ENCODE measurements around the gene FBXW7. TPM values are rescaled to one million over a fixed set of nuclear protein-coding genes. Genes with fewer than 3 reads are reported as not detected.

The FBXW7 gene
- total and polyA plus RNA-seq, 2 of the 13 experiments (the other 11 are each of a cell fraction or from before 2014, with no cell fraction given) = 5.0 to 40.9 TPM

GRCh38 chr4:152540293-152540674, 4.4 kb upstream of the FBXW7 start:
- in situ Hi-C loops (cut with HindIII; ENCODE audit: extremely low pct_ligation_motif_present, low pct_unique_long_range_greater_than_20kb) = no loop called here
- ATAC-seq = peak; percentile 20

More at GRCh38 chr4:152540293-152540674, 4.4 kb upstream of the FBXW7 start:
- Histone ChIP-seq H3K4me3 (replicated peaks in 1 of 3; ENCODE audit: insufficient read depth in 1 of 3, low read depth in 2 of 3, low read length in 3 of 3) (no peak overlapping the region), H3K9ac (ENCODE audit: insufficient read depth, low read depth, low read length) (no peak overlapping the region), H3K27ac (ENCODE audit: extremely low read length, insufficient read depth, low read length) (no peak overlapping the region), H3K36me3 (replicated peaks in 1 of 2; ENCODE audit: control insufficient read depth in 1 of 2, insufficient read depth in 2 of 2, low read length in 2 of 2) (no peaks in the 10 kb centered on the region), H3K4me2 (ENCODE audit: low read depth, low read length) (no peak overlapping the region), H4K20me1 (ENCODE audit: insufficient read depth, low read length) (no peaks in the 10 kb centered on the region), H3K27me3 (ENCODE audit: control insufficient read depth in 1 of 2, insufficient read depth in 2 of 2, low read length in 2 of 2) (no peaks in the 10 kb centered on the region; a peak in 1 of 5 replicates), H2AFZ (ENCODE audit: low read length) (no peak overlapping the region), H3K79me2 (ENCODE audit: insufficient read depth, low read length) (peaks cover 20% of the 10 kb centered on the region), H3K4me1 (ENCODE audit: insufficient read depth, low read length) (peaks cover 17% of the 10 kb centered on the region), H3K9me3 (ENCODE audit: low read length) (no peaks in the 10 kb centered on the region)
- POLR2A ChIA-PET = no interaction called here
- BruUV-seq (replicated peaks) = no TSS peak
- intact Hi-C loops (cut with micrococcal nuclease; ENCODE audit: unreplicated experiment) = no loop called here
- FAIRE-seq (no peak), DNase-seq (ENCODE audit: low spot score) (peak; percentile 23)
- WGBS (ENCODE audit: low lambda C conversion rate) = 86% methylated on average over 1 of the region's 4 CpGs
- CTCF ChIA-PET (ENCODE audit: low intra/inter-chr PET ratio, low total read pairs) = no interaction called here
- TF ChIP-seq PHB2 (IDR thresholded peaks at IDR 0.05; ENCODE audit: partially characterized antibody) (no peak), ZNF614 (CRISPR knock-in tag; IDR thresholded peaks at IDR 0.05; ENCODE audit: borderline replicate concordance) (no peak), NFYC (CRISPR knock-in tag; IDR thresholded peaks at IDR 0.05) (peak; percentile 30; the same call in 1 of the 2 replicates), ZSCAN12 (CRISPR knock-in tag; IDR thresholded peaks at IDR 0.05) (no peak), NFYB (CRISPR knock-in tag; IDR thresholded peaks at IDR 0.05) (0 out of 2 replicates have a peak, but pooled peaks have one; percentile 20), ZNF276 (CRISPR knock-in tag; IDR thresholded peaks at IDR 0.05; ENCODE audit: low read depth) (no peak), ATF7 (IDR thresholded peaks at IDR 0.05) (no peak), ATF7 (CRISPR knock-in tag; IDR thresholded peaks at IDR 0.05) (no peak), ARNT (IDR thresholded peaks at IDR 0.05) (no peak), ZNF691 (CRISPR knock-in tag; IDR thresholded peaks at IDR 0.05; ENCODE audit: borderline replicate concordance, low read depth) (0 out of 2 replicates have a peak, but pooled peaks have one; percentile 22), ZNF740 (CRISPR knock-in tag; IDR thresholded peaks at IDR 0.05) (no peak), ZBTB7A (CRISPR knock-in tag; IDR thresholded peaks at IDR 0.05) (no peak), SUZ12 (IDR thresholded peaks at IDR 0.05; ENCODE audit: low read depth, low read length) (no peak), GATAD2A (CRISPR knock-in tag; IDR thresholded peaks at IDR 0.05) (no peak)
- TF ChIP-seq, protein P1, sequence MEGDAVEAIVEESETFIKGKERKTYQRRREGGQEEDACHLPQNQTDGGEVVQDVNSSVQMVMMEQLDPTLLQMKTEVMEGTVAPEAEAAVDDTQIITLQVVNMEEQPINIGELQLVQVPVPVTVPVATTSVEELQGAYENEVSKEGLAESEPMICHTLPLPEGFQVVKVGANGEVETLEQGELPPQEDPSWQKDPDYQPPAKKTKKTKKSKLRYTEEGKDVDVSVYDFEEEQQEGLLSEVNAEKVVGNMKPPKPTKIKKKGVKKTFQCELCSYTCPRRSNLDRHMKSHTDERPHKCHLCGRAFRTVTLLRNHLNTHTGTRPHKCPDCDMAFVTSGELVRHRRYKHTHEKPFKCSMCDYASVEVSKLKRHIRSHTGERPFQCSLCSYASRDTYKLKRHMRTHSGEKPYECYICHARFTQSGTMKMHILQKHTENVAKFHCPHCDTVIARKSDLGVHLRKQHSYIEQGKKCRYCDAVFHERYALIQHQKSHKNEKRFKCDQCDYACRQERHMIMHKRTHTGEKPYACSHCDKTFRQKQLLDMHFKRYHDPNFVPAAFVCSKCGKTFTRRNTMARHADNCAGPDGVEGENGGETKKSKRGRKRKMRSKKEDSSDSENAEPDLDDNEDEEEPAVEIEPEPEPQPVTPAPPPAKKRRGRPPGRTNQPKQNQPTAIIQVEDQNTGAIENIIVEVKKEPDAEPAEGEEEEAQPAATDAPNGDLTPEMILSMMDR (CRISPR knock-in tag; IDR thresholded peaks at IDR 0.05) = peak; percentile 32

All from HepG2 (cell line).